SKM-1 (cell line): Measurements from ENCODE around the gene IQCE.
"Not testable (repeated sequence)": the region's sequence is repeated elsewhere in the genome, so short reads cannot be mapped to it uniquely, and the experiment has no call there.

Experiments used
- DNase-seq: peaks from one replicate; lab custom pipeline; 2025; ENCODE audit not compliant: unreplicated experiment; lab: John Stamatoyannopoulos, UW

Gene IQCE

GRCh38 chr7:2553108-2553507, 5.7 kb upstream of the IQCE start:
- DNase-seq = no peak

DNA sequence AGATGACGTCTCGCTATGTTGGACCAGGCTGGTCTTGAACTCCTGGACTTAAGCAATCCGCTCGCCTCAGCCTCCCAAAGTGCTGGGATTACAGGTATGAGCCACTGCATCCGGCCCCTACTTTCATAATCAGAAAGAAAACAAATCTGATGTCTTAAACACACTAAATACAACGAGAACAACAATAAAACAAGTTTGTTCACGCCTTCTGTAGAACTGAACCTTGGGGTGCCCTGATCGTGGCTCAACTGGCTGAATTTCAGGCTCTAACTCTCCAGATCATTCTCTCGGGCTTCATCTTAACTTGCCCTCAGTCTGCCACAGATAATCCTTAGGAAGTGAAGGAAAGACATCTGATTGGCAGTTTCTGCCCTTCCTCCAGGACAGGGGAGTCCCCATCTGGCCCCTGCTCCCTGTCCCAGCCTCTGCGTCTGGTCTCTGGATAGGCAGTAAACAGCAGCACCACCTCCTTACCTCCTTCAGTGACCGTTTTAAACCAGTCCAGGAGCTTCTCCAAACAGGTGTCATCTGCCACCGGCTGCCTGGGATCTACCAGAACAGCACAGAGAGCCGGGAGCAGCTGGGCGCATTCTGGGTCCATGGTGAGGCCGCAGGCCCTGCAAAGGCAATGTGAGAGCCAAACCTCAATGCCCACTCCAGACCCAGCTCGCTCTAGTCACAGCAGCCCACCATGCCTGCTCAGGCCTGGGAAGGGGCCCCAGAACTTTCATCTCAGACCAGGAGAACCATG, 4.8 kb upstream of the IQCE start:
- no peak for DNase-seq

- no peak for DNase-seq
These were observed 4.1 kb upstream of the IQCE start for GRCh38 chr7:2554661-2555111.

DNA sequence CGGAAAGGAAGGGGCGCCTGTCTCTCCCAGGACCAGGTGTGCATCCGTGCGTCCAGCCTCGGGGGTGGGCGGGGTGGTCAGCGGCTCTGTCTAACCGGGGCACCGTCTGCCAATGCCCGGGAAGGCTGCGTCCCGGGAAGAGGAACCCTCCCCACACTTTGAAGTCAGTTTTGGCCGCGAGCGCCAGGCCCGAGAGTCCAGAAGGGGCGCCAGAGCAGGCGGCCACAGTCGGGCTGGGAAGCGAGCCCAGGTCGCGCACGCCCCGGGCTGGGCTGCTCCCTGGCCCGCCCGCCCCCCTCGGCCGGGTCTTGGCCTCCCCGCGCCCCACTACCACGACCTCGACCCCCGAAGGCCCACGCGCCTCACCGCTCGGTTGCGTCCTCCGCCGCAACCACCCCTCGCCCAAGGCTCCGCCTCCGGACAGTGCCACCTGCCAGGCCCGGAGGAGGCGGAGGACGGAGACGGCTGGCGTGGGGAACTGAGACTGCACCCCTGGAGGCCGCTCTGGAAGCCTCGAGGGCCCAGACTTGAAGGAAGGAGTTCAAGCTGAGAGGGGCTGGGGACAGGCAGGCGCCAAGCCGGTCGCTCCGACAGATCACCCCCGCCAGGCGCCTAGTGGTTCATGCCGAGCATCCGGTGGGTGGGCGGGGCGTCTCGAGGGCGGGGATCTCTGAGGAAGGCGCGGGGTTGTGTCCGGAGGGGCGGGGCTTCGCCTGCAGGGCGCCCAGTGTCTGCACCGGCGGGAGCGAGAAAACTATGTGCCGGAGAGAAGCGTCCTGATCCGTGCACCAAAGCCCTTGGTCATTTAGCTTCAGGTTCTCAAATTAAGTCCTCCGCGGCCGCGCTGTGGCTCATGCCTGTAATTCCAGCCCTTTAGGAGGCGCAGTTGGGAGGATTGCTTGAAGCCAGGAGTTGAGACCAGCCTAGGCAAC, 3.4 kb upstream of the IQCE start, which contains the start of gene BRAT1:
BRAT1 (minus strand) TSS at position 404 of the 932 bp plus-strand sequence. CDS start 1,093 bp downstream, outside the sequence.
- DNase-seq = peak; percentile 85

DNA sequence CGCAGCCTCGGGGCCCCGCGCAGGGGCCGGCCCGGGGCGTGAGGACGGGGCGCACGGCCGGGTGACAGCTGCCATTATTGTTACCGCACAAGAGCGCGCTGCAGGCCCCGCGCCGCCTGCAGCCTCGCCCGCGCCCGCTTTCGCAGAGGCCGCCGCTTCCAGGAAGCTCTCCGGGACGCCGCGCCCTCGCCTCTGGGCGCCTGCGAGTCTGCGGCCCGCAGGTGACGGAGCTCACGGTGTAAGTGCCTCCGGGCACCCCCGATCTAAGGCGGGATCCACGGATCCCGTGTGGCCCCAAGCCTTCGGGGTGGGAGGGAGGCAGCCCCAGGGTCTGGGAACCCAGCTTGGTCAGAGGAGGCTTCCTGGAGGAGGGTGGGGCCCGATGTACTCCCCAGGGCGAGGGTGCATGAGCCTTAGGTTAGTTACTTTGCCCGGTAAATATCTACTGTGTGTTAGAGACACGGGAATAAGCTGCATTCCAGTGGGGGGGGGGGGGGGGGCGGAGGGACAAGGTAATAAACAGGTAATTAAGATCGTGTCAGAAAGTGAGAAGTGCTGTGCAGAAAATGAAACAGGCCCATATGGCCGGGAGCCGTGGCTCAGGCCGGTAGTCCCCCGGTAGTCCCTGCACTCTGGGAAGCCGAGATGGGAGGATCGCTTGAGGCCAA, 638 bp downstream of the IQCE start:
- DNase-seq = peak; percentile 5

DNA sequence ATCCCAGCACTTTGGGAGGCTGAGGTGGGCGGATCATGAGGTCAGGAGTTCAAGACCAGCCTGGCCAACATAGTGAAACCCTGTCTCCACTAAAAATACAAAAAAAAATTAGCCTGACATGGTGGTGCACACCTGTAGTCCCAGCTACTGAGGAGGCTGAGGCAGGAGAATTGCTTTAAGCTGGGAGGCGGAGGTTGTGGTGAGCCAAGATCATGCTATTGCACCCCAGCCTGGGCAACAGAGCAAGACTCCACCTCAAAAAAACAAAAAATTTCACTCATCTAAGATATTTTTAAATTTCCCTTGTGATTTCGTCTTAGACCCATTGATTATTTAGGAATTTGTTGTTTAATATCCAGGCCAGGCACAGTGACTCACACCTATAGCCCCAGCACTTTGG, 5.2 kb downstream of the IQCE start:
- DNase-seq = not testable (repeated sequence)

- DNase-seq = no peak
These were observed 6.3 kb downstream of the IQCE start for GRCh38 chr7:2564970-2565540.

- DNase-seq = no peak
These were observed 7.6 kb downstream of the IQCE start for GRCh38 chr7:2566348-2566889.

DNA sequence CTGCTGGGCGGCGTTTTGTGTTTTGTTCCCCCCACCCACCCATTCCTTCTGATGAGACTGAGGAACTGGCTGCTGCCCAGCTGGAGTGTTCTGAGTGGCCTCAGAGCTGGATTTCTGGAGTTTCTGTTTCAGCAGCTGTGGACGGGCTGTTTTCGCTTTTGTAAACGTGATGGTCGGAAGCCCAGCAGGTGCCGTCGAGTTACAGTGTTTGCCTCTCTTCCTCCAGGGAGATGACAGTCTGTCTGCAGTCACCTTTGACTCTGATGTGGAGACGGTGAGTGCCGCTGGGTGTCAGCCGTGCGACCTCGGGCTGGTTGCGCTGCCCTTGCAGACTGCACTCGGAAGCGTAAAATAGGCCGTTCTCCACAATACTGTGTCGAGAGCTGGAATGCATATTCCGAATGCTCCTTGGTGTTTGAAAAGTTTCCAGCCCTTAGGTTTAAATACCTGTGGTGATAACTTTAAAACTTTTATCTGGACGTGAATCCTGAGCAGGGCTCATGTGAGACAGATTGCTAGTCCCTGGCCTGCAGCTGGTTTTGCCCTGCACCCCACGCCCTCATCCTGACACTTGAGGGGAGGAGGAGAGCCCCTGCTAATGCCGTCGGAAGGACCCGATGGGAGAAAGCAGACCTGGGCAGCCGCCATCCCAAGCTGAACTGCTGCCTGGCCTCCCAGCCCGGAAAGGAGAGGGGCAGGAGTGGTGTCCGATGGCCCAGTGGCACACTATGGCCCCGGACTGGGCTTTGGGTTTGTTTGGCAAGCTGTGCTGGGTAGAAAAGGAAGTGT, 8.3 kb downstream of the IQCE start:
- DNase-seq = no peak

- no peak for DNase-seq
These were observed 9.0 kb downstream of the IQCE start for GRCh38 chr7:2567679-2568278.

DNA sequence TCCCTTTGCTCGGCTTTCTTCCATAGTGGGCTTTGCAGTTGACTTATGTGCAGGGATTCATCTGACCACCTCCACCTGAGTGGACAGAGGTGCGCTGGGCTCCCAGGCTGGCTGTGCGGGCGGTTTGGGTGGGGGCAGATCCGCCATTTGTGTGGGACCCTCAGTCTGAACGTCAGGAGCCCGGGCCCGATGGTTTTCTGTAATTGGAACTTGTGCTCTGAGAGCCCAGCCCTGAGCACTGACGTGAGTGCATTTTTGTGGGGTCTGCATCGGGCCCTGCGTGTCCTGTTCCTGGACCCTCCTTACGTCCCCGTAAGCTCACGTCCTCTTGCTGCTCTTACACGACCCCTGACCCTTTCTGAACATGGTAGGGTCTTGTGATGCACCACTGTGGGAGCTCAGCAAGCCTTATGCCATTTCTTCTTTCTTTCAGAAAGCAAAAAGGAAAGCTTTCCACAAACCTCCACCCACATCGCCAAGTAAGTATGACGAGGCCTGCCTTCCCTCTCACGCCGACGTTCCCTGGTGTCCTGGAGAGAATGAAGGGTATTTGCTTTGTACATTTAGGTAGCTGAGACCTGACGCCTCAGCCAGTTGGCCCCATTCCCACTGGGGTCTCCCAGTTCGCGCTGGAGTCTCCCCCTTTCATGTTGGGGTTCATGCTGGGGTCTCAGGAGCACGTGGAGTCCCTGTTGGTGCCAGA, 9.9 kb downstream of the IQCE start:
- no peak for DNase-seq

DNA sequence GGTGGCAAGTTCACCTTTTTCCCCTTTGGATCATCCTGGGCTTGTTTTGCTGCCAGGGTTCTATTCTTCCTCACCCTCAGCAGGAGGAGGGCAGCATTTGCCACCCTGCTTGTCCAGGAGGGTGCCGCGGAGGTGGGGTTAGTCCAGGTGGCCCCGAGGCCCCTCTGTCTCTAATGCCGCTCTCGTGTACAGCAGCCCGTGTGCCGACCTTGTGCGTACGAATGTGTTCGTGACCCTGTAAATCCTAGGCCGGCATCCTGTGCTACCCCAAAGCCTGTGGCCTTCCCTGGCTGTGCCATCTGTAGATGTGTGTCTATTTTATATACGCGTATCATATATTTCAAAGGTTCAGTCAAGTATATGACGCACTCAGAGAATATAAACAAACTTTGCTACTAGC, 10.6 kb downstream of the IQCE start:
- DNase-seq = no peak

GRCh38 chr7:2570021-2570420, 11.2 kb downstream of the IQCE start:
- DNase-seq = no peak

DNA sequence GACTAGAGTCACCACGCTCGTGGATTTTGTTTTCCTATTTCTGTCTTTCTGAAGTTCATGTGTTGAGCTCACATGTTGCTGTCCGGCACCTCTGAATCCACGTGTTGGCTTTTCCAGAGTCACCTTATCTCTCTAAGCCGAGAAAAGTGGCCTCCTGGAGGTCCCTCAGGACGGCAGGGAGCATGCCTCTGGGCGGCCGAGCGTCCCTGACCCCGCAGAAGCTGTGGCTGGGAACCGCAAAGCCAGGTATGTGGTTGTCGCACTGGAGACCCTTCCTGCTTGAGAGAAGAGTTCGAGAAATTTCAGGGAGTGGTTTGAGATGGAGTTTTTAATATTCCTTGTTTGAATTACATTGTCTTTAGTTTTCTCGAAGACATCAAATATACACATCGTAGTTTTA, 12.6 kb downstream of the IQCE start:
- no peak for DNase-seq

DNA sequence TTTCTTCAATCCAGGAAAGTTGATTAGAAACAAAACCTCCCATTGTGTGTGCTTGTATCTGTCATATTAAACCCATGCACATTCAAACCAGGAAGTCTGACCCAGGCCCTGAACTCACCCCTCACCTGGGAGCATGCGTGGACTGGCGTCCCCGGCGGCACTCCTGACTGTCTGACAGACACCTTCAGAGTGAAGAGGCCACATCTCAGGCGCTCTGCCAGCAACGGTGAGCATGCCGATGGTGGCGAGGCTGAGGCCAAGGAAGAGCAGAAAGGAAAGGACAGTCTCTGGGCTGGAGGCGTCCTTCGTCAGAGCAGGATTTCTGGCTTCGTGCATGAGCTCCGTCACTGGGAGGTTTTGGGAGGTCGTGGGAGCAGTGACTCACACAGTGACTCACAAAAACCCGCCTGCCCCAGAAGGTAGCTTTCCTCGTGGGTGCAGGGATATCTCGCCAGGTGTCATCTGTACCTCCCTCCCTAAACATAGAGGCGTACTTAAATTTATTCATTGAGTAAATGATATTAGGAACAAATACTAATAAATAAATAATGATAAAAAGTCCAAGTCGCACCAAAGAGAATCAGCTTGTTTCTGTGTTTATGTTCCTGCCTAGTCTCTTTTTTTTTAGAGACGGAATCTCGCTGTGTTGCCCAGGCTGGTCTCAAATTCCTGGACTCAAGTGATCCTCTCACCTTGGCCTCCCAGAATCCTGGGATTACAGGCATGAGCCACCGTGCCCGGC, 13.5 kb downstream of the IQCE start:
- no peak for DNase-seq

DNA sequence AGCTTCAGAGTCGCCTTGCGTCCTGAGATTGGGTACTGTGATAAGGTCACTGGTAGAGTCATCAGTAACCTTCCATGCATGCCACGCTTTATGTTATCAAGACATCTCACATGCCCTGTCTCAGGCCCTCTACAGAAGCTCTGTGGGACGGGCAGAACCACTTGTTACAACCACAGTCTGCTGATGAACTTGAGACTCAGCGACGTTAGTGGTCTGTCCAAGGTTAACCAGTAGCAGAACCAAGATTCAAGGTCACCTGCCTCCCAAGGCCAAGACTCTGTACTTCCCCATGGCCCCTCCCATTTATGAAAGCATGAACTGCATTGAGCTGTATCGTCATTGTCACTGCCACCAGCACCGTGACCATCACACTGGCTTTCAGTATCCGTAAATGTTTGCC, 15.0 kb downstream of the IQCE start:
- no peak for DNase-seq

GRCh38 chr7:2575046-2575732, 16.4 kb downstream of the IQCE start:
- no peak for DNase-seq
